Motor neuron (in vitro differentiated cells): ENCODE measurements around the gene BRWD1. TPM values are rescaled to one million over a fixed set of nuclear protein-coding genes. Genes with fewer than 3 reads are reported as not detected.
A peak's percentile ranks its signal among the peaks of the same experiment; 100 is the strongest.

ENCODE experiments used
- ATAC-seq, 8 experiments: fragments of 200-7000 bp; cut with Tn5 transposase; replicated peaks in 6 of 8; 2 replicates each; pipeline ENCODE4 v1.8.0; 2021; ENCODE audit warnings: mild to moderate bottlenecking in 8 of 8, moderate library complexity in 8 of 8
- H3K27ac ChIP-seq, 2 donors: fragments of 250-450 bp; sonication (Bioruptor Pico); 2 replicates each; pipeline ENCODE4 v1.9.0; 2021; ENCODE audit warnings: antibody characterized with exemption in 2 of 2, mild to moderate bottlenecking in 2 of 2, moderate library complexity in 1 of 2
- H3K4me1 ChIP-seq, 2 donors: fragments of 250-450 bp; sonication (Bioruptor Pico); replicated peaks in 1 of 2; 2 replicates each; pipeline ENCODE4 v1.6.1; 2021; ENCODE audit warnings: antibody characterized with exemption in 2 of 2, mild to moderate bottlenecking in 2 of 2, moderate library complexity in 1 of 2
- H3K4me3 ChIP-seq, 5 donors: fragments of 250-450 bp; sonication (Bioruptor Pico); 2 replicates each; pipeline ENCODE4 v1.9.0; 2021; ENCODE audit warnings: antibody characterized with exemption in 5 of 5, mild to moderate bottlenecking in 5 of 5, moderate library complexity in 4 of 5
- WGBS, 10 experiments: fragments of 450-650 bp; shearing (Covaris generic); methylation state at CpG; one replicate each; pipeline ENCODE4 v1.0.0; 2022; 5-methylcytosine and 5-hydroxymethylcytosine counted together
- in situ Hi-C, 9 experiments: fragments of 400-800 bp; cut with MboI; loops; one replicate each; pipeline ENCODE4 v1.15.0; 2021; ENCODE audit warnings: low sequenced_read_pairs in 9 of 9, low pct_unique_long_range_greater_than_20kb in 2 of 9; ENCODE audit not compliant: unreplicated experiment in 9 of 9
- total RNA-seq, 8 experiments: library from RNA; unstranded; fragments of 300-600 nt; gene quantifications; 2 replicates each; pipeline versions ENCODE4 v1.2.3 to v1.2.4, GENCODE V29; 2022

BRWD1 gene
- total RNA-seq, 8 experiments from 2014 or later = 32.5 to 92.8 (median 71.6) TPM

DNA sequence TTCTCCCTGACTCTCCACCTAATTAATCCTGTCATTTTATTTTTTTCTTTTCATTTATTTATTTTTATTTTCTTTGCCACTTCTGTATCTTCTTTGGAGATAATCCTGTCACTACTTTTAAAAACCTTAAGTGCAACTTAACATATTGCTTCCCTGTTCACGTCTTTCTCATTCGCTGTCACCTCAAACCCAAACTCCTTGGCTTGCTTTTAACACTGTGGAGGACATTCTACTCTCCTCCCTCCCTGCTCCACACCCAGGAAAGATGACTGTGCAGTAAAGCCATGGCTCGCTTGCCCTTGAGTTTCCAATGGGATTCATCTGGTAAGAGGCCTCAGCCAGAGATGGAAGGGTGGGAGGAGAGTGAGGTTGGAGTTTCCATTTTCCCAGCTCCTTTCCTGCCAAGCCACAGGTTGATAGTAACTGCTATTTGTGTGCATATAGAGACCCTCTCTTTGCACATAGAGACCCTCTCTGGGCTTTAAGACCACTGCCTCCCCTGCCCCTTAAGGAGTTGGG, 6.4 kb upstream of the BRWD1 start:
- WGBS, 10 experiments = 0 to 100% (median 83%) methylated on average over 1 to 3 of the region's 3 CpGs; no CpG with 5 or more reads in 1 of the 10 experiments
- ATAC-seq = peak in 3 of 8 experiments; percentile 17 to 92 (median 86)
- in situ Hi-C loops = no loop called here
- Histone ChIP-seq H3K4me1 (peaks cover 3% of the 10 kb centered on the region in 2 donors), H3K4me3 (no peak overlapping the region), H3K27ac (no peak overlapping the region)

DNA sequence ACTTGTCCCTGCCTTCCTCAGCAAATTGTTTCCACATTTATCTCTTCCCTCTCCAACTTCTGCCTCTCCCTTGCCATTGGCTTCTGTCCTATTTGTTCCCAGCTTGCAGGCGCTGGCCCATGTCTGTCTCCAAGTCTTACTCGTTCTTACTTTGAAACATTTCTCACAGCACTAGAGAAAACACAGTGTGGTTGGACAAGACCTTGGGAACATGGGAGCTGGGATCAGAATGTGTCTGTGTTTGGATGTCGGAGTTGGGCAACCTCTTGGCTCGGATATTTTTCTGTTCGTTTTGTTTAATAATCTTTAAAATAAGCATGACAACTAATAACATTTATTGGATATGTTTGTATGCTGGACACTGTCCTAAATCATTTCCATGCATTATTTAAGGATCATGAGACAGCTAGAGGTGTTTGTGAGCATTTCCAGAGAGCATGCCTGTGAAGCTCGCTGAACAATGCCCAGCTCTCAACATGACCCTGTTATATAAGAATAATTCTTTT, 5.9 kb upstream of the BRWD1 start:
- ATAC-seq = peak in 2 of 8 experiments; percentile 23 to 31
- H3K4me3 ChIP-seq = no peak overlapping the region
- in situ Hi-C loops = no loop called here
- peaks cover 5 to 6% of the 10 kb centered on the region in 2 donors for H3K4me1 ChIP-seq
- H3K27ac ChIP-seq = no peak overlapping the region
- 6 to 92% (median 69%) methylated on average over 2 to 6 of the region's 6 CpGs for WGBS, 10 experiments

DNA sequence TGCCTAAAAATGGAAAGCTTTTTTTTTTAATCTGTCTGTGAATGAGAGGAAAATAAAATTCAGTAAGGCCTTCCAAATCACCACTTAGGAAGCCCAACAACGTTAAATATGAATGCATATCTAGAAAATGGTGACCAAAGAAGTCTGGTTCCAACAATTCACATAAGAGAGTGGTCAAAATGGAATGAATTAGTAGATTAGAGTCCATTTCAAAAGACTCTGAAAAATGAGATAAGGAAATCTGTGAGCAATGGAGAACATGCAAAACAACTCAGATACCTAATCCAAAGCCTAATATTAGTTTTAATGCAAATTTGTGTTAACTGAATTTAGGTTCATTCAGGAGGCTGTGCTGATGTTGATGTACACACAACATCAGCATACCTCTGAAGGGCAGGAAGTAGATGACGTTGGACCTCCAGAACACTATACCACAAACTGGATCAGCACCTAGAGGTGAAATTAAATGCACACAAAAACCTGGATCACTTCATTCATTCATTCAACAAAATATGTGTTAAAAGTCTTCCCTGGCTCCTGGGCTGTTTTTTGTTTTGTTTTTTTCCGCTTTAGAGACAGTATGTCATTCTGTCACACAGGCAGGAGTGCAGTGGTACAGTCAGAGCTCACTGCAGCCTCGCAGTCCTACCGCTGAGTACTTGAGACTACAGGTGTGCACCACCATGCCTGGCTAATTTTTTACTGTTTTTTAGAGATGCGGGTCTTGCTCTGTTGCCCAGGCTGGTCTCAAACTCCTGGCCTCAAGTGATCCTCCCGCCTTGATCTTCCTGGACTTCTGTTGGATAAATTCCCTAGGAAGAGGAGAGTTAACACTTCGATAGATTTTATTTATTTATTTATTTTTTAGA, 4.9 kb upstream of the BRWD1 start:
- Histone ChIP-seq H3K27ac (no peak overlapping the region), H3K4me3 (no peak overlapping the region), H3K4me1 (peaks cover 5 to 6% of the 10 kb centered on the region in 2 donors)
- no peak for ATAC-seq
- in situ Hi-C loops = no loop called here
- WGBS, 10 experiments = 66 to 93% (median 80%) methylated on average over 1 to 8 of the region's 8 CpGs

DNA sequence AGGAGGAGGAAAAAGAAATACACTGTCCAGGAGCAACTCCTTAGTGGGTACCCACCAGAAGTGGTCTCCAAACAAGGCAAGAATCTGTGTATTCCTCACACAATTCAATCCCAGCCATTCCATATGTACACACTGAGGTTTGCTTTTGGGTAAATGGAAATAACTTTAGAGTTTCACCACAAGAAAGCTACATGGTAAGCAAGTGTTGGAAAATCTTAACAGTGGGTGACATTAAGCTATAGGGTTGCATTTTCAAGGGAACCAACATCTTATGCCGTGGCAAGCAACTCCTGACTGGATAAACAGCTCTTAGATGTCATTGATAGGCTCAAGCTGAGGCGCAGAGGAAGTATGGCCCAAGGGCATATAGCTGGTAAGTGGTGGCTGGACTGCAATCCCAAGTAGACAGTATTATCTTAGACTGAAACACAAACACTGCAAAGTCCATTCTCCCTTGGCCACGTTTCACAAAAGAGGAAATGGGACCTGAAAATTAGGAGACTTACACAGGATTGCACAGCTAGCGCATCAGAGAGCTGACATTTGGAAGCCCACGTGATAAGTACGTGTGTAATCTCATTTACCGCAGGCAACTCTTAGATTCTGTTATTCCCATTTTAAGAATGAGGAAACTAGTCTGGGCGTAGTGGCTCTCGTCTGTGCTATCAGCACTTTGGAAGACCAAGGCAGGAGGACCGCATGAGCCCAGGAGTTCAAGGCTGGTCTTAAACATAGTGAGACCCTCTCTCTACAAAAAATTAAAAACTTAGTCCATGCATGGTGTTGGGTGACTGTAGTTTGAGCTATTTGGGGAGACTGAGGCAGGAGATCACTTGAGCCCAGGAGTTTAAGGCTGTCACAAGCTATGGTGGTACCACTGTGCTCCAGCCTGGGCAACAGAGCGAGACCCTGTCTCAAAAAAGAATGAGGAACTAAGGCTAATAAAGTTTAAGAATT, 4.0 kb upstream of the BRWD1 start:
- peaks cover 5 to 6% of the 10 kb centered on the region in 2 donors for H3K4me1 ChIP-seq
- in situ Hi-C loops = no loop called here
- no peak overlapping the region for H3K4me3 ChIP-seq
- WGBS, 10 experiments = 29 to 97% (median 75%) methylated on average over 1 to 9 of the region's 11 CpGs
- no peak for ATAC-seq
- H3K27ac ChIP-seq = no peak overlapping the region

DNA sequence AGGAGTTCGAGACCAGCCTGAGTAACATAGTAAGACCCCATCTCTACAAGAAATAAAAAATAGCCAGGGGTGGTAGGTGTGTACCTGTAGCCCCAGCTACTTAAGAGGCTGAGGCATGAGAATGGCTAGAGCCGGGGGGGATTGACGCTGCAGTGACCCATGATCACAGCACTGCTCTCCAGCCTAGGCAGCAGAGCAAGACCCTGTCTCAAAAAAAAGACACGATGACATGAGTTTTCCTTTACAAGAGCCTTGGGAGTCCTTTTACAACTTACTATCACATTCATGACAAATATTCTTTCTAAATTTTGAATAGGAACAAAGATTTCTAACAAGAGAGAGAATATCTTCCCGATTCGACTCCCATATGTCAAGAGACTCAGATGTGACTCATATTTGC, 3.3 kb upstream of the BRWD1 start:
- no peak overlapping the region for H3K27ac ChIP-seq
- 75 to 100% (median 89%) methylated on average over 1 to 4 of the region's 6 CpGs; no CpG with 5 or more reads in 2 of the 10 experiments for WGBS, 10 experiments
- in situ Hi-C loops = no loop called here
- ATAC-seq = no peak
- H3K4me3 ChIP-seq = no peak overlapping the region
- H3K4me1 ChIP-seq = peaks cover 5 to 9% of the 10 kb centered on the region in 2 donors

DNA sequence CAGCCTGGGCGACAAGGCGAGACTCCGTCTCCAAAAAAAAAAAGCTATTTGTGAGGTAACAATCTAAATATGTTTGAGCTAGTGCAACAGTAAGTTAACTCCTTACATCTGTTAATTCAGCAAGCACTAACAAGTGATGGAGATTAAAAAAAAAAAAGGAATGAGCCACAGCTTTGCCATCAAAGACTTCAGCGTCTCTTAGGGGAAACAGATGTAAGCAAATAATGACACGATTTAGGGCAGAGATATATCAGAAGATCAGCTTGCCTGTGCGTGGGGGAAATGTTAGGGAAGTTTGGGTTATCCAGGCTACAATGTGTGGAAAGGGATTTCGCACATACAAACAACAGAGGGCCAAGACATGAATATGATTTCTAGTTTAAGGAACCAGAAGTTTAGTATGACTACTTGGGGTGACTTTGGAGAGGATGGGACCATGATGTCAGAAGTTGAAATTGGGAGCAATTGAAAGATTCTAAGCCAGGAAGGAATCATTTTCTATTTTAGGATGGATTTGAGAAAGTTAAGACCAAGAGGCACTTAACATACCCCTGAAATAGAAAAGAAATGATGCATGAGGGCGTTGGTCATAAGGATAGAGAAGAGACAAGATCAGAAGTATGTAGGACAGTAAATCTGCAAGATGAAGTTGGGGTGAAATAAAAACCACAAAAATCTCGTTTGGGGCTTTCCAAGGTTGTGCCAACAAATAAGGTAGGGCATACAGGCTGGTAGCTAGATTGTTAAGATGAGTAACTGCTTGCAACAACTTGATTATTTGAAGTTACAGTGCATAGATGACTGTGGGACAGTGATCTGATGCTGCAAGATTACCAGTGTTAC, 2.4 kb upstream of the BRWD1 start:
- WGBS, 10 experiments = 43 to 100% (median 91%) methylated on average over 3 to 8 of the region's 9 CpGs
- no peak overlapping the region for H3K4me3 ChIP-seq
- ATAC-seq = no peak
- in situ Hi-C loops = no loop called here
- peaks cover 5 to 10% of the 10 kb centered on the region in 2 donors for H3K4me1 ChIP-seq
- no peak overlapping the region for H3K27ac ChIP-seq

DNA sequence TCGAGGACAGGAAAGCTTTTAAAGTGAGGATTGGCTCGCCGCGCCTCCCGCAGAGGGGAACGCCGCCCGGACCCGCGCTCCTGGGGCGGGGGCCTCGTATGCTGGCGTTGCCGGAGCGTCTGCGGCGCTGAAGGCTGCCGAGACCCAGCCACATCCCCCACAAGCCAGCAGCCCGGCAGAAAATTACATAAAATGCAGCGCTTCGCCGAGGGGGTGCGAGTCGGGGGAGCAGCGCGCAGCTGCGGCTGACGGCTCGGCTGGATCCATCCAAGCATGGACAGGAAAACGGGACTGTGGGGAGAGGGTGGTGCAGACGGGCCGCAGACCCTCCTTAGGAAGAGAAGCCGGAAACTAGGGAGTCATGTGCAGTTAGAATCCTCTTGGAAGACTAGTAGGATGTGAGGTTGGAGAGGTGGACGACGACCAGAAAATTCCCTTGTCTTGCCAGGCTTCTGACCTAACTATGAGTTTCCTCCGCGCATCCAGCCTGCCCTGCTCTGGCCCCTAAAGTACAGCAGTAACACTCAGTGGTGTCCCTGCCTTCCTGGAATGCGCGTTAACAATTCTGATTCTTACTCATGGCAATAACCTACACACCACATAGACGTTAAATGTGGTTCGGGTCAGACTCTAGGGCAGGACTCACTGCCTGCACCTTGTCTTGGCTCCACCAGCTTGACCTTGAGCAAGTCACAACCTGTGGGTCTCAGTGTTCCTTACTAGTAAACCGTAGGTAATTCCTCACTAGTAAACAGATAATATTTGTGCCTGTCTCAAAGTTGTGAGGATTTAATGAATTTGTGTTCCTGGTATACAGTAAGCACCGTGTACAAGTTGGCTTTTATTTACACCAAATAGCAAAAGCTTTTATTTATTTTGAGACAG, 953 bp upstream of the BRWD1 start:
- Histone ChIP-seq H3K4me3 (peak overlapping the region; percentile 55 to 95 (median 79)), H3K4me1 (peaks cover 5 to 10% of the 10 kb centered on the region in 2 donors), H3K27ac (peak overlapping the region; percentile 99)
- 1 to 80% (median 19%) methylated on average over 1 to 38 of the region's 43 CpGs; no CpG with 5 or more reads in 2 of the 10 experiments for WGBS, 10 experiments
- in situ Hi-C loops = no loop called here
- ATAC-seq = peak; percentile 32 to 61 (median 44)

DNA sequence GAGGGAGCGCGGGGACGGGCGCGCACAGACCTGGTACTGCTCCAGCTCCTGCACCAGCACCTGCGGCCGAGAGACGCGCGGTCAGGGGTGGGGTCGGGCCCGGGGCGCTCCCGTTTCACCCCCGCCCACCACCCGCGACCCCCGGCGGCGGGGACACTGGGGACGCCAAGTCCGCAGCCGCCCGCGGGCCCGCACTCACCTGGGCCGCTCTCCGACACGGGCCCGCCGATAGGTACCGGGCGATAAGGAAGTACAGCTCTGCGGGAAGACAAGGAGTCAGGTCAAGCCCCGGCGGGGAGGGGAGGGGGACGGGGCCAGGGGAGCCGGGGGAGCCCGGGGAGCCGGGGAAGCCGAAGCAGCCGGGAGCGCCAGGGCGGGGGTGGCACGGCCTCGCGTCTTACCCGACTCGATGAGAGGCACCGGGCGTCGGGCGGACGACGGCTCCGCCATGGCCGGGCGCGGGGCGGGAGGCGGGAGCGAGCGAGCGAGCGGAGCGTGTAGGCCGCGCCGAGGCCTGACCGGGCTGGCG, 326 bp downstream of the BRWD1 start:
- WGBS, 10 experiments = 0% methylated on average over 8 of the region's 71 CpGs; no CpG with 5 or more reads in 9 of the 10 experiments
- H3K4me3 ChIP-seq = peak overlapping the region; percentile 55 to 95 (median 79)
- H3K4me1 ChIP-seq = peaks cover 5 to 10% of the 10 kb centered on the region in 2 donors
- peak; percentile 4 to 22 (median 12) for ATAC-seq
- peak overlapping the region; percentile 99 for H3K27ac ChIP-seq
- in situ Hi-C loops = no loop called here

DNA sequence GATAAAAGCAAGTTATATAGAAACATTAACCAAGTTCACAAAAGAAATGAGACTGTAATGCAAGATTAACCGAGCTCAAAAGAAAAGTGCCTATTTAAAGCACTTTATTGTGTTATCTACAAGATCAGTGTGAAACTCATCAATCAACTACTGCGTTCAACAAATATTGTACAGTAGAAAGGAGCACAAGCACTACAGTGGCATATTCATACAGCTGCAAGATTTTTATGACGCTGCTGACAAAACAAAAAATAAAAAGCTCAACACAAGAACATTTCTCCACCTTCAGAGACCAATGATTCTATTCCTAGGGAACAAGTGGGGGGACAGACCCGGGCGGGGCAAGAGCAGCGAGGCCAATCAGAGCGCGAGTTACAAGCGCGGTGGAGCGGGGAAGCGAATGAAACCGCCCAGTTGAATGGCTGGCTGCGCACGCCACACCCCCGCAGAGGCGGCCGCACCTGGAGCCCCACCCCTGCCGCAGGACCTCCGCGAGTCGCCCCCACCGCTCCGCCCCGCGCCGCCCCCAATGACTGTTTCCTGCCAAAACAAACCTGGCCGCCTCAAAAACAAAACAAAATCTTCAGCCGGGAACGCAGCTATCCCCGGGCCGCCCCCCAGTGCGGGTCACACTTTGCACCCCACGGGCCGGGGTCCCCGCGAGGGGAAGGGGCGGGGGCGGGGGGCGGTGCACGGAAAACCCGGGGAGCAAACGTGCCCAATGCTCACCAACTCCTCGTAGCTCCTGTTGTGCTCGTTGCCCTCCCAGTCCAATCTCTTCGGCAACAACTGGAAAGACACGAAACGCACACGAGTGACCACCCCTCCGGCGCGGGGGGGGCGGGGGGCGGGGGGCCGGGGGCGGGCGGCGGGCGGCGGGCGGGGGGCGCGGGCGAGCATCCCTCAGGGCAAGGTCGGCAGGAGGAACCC, 1.1 kb downstream of the BRWD1 start:
- Histone ChIP-seq H3K4me1 (peaks cover 5 to 10% of the 10 kb centered on the region in 2 donors), H3K4me3 (peak overlapping the region; percentile 55 to 95 (median 79)), H3K27ac (peak overlapping the region; percentile 99)
- in situ Hi-C loops = no loop called here
- WGBS, 10 experiments = 1 to 38% (median 27%) methylated on average over 2 to 11 of the region's 65 CpGs; no CpG with 5 or more reads in 1 of the 10 experiments
- peak; percentile 52 to 79 (median 74) for ATAC-seq

DNA sequence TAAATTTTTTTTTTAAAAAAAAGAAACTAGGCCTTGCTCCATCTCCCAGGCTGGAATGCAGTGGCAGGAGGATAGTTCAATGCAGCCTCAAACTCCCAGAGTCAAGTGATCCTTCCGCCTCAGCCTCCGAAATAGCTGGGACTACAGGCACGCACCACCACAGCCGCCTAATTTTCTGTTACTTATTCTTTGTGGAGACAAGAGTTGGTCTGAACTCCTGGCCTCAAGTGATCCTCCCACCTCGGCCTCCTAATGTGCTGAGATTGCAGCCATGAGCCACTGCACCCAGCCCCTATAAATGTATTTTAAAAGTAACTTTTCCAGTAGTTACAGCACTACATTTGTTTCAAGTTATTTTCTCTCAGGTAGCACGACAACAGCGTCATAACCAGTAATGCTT, 2.3 kb downstream of the BRWD1 start:
- H3K4me3 ChIP-seq = no peak overlapping the region
- 80 to 100% (median 98%) methylated on average over 1 to 7 of the region's 7 CpGs; no CpG with 5 or more reads in 1 of the 10 experiments for WGBS, 10 experiments
- H3K27ac ChIP-seq = no peak overlapping the region
- in situ Hi-C loops = no loop called here
- no peak for ATAC-seq
- peaks cover 5 to 10% of the 10 kb centered on the region in 2 donors for H3K4me1 ChIP-seq
